GM10266 (cell line): ENCODE measurements around the gene LILRA2.

Source experiments
- DNase-seq: peaks from one replicate; pipeline ENCODE4 v3.0.0; 2012; ENCODE audit errors: extremely low spot score
- CTCF ChIP-seq: IDR thresholded peaks from 2 replicates; pipeline ENCODE4 v1.5.1; 2012; ENCODE audit warnings: mild to moderate bottlenecking, low read depth; ENCODE audit not compliant: control insufficient read depth, insufficient read depth; ENCODE audit errors: missing control alignments

LILRA2 gene

GRCh38 chr19:54535601-54536000 is 38.0 kb upstream of the LILRA2 start:
- no peak for DNase-seq
- TF ChIP-seq CTCF, result no peak

GRCh38 chr19:54536956-54537355 is 36.6 kb upstream of the LILRA2 start:
- no peak for TF ChIP-seq CTCF

GRCh38 chr19:54541712-54542111 is 31.9 kb upstream of the LILRA2 start:
- no peak for TF ChIP-seq CTCF
- no peak for DNase-seq

More at GRCh38 chr19:54536956-54537355, 36.6 kb upstream of the LILRA2 start:
- DNase-seq, result no peak

- no peak for DNase-seq
- no peak for TF ChIP-seq CTCF
Observed at GRCh38 chr19:54548806-54549205, 24.8 kb upstream of the LILRA2 start.

- DNase-seq, result no peak
- TF ChIP-seq CTCF, result no peak
Observed at GRCh38 chr19:54549224-54549623, 24.4 kb upstream of the LILRA2 start.

GRCh38 chr19:54551293-54551692 is 22.3 kb upstream of the LILRA2 start:
- DNase-seq, result peak; percentile 48
- no peak for TF ChIP-seq CTCF

GRCh38 chr19:54551950-54552912 is 21.4 kb upstream of the LILRA2 start:
- peak; percentile 46 for DNase-seq

More at GRCh38 chr19:54551950-54552912, 21.4 kb upstream of the LILRA2 start:
- no peak for TF ChIP-seq CTCF
